ENCODE measurements around the gene PLEKHO2.

- no peak for TF ChIP-seq POLR2AphosphoS5 (IDR thresholded peaks at IDR 0.05; ENCODE audit: low read depth, low read length)
- TF ChIP-seq TAF1 (IDR thresholded peaks at IDR 0.05; ENCODE audit: low read depth, low read length): no peak
- no peak for TF ChIP-seq POLR2A (IDR thresholded peaks at IDR 0.05; ENCODE audit: low read depth, low read length)
- no peak for TF ChIP-seq SPI1 (IDR thresholded peaks at IDR 0.05; ENCODE audit: low read depth, low read length)
Observed at GRCh38 chr15:64901141-64901540, 59.4 kb downstream of the PLEKHO2 start.
